DMS153 treated with DMSO at 0.1 percent for 48 hours (cell line): ENCODE results near the gene CELF5.
"Not testable (repeated sequence)": the region's sequence is repeated elsewhere in the genome, so short reads cannot be mapped to it uniquely, and the experiment has no call there.

Source experiments
- DNase-seq: peaks from one replicate; lab custom pipeline; 2025; ENCODE audit not compliant: unreplicated experiment; lab: John Stamatoyannopoulos, UW

CELF5 gene

DNA sequence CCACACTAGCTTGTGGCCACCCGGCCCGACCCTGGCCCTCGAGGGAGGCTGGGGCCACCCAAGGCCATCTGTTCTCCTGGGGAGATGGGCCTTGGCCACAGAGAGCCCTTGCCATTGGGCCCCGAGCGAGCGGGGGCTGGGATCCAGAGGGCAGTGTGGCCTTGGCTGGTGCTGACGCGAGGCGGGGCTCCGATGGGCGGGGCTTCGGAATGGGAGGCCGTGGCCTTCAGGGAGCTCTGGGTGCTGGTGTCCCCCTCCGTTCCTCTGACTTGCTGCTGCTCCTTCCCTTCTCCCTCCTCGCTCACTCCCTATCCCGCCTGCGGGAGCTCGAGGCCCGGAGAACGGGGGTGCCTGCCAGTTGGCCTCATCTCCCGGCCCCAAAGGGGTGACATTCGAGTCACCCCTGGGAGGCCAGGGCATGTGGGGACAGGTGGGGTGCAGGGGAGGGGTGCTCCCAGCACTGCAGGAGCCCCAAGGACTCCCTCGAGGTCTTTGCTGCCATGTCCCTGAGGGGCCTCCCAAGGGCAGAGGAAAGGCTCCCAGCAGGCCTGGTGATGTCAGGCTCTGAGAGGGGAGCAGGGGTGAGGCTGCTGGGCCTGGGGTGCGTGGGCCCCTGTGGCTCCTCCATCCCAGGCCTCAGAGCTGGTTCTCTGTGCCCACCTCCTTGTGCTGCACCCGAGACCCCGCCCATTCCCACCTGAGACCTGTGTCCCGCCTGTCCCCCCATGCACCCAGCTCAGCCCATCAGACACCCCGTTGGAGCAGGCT lies 34.6 kb upstream of the CELF5 start:
- no peak for DNase-seq

DNA sequence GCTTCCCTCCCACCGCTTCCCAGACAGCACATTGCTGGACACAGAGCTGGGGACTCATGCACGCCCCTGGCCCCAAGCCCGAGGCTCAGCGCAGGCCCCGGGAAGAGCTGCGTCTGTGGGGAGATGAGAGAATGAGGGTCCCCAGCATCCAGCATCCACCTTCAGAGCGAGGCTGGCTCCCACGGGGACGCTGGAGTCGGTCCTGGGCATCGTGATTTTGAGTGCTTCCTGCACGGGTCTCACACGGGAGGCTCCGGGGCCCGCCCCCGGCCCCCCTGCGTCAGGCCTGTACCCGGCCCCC lies 34.0 kb upstream of the CELF5 start:
- no peak for DNase-seq

DNA sequence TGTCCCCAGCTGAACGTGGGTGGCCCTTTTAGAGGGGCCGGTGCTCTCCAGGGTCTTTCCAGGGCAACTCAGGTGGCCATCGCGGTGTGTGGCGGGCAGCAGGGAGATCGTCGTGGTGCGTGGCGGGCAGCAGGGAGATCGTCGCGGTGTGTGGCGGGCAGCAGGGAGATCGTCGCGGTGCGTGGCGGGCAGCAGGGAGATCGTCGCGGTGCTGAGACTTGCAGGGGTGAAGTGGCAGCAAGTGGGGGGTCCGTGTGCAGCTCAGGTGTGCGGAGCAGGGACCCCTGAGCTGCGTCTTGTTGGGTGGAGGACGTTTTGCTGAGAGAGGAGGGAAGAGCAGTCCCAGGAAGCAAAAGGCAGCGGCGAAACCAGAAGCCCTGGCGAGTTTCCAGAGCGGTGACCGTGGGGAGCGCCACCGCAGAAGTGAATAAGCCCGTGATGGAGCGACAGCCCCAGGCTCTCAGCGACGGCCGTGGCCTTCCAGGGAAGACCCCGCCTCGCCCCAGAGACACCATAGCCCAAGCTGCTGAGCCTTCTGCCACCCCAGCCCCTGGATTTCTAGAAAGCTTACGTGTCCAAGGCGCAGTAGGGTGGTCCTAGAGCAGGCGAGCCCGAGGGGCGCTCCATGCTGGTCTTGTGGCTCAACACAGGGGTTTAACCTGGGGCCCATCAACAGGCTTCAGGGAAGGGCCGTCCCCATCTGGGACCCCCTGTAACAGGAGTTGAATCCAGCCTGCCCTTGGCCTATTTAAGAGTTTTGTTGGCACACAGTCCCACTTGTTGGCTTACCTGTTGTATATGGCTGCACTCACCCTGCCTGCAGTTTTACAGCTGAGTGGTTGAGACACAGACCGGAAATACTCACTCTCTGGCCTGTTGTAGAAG lies 33.3 kb upstream of the CELF5 start:
- no peak for DNase-seq

DNA sequence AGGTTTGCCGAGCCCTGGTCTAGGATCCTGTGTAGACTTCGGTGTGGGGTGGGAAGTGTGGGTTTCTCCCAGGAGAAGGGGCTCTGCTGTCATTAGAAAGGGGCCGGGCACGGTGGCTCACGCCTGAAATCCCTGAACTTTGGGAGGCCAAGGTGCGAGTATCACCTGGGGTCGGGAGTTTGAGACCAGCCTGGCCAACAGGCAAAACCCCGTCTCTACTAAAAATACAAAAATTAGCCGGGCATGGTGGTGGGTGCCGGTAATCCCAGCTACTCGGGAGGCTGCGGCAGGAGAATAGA lies 32.7 kb upstream of the CELF5 start:
- DNase-seq: not testable (repeated sequence)

DNA sequence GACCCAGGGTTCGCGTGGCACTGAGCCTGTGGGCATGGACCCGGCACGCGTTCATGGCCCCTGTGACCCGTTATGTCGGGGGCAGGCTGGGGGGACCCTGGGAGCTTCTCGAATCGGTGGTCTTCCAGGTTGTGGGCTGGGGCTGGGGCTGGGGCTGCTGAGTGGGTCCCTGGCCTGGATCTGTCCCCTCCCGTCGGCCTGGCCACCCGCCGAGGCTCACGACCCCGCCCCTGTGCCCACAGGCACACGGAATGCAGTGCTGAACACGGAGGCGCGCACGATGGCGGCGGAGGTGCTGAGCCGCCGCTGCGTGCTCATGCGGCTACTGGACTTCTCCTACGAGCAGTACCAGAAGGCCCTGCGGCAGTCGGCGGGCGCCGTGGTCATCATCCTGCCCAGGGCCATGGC lies 32.2 kb upstream of the CELF5 start:
- DNase-seq: no peak

DNA sequence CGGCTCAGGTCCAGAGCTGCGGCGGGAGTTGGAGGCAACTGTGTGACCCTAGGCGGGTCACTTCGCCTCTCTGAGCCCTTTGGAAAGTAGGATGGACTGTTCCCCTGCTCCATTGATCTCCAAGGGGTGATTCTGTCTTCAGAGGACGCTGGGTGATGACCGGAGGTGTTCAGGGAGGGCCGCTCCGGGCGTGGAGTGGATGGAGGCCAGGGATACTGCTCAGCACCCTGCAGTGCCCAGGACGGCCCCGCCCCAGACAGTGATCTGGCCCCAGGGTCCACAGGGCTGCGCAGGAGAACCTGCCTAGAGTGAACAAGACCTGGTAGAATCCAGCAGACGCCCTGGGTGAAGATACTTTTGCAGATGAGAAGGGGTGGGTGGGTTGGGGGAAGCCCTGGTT lies 31.8 kb upstream of the CELF5 start:
- DNase-seq: no peak

DNA sequence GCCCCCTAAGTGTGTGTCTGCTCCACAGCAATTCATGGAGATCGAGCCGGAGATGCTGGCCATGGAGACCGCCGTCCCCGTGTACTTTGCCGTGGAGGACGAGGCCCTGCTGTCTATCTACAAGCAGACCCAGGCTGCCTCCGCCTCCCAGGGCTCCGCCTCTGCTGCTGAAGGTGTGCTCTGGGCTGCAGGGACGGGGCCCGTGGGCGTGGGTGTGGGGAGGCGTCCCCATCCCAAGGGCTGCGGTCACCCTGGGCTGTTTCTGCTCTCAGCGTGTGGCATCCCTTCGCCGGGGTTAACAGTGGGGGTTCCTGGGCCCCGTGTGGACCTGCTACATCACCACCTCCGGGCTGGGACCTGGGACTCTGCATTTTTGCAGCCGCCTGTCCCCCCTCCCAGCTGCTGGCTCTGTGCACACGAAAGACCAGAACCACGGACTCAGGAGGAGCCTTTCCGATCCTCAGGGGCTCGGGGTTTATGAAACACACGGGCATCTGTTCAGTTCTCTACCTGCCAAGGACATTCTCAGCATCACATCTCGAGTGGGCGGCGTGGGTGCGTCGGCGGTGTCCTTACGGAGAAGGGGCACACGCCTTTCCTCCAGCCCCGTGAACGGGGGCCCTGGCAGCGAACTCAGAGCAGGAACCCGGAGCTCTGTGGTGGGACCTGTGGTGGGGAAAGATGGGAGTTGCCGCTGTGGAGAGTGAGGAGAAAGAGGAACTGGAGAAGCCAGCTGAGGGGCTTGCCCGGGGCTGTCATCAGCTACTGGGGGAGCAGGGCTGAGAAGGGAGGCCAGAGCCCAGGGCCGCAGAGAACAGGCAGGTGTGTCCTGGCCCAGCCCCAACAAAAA lies 31.0 kb upstream of the CELF5 start:
- no peak for DNase-seq

DNA sequence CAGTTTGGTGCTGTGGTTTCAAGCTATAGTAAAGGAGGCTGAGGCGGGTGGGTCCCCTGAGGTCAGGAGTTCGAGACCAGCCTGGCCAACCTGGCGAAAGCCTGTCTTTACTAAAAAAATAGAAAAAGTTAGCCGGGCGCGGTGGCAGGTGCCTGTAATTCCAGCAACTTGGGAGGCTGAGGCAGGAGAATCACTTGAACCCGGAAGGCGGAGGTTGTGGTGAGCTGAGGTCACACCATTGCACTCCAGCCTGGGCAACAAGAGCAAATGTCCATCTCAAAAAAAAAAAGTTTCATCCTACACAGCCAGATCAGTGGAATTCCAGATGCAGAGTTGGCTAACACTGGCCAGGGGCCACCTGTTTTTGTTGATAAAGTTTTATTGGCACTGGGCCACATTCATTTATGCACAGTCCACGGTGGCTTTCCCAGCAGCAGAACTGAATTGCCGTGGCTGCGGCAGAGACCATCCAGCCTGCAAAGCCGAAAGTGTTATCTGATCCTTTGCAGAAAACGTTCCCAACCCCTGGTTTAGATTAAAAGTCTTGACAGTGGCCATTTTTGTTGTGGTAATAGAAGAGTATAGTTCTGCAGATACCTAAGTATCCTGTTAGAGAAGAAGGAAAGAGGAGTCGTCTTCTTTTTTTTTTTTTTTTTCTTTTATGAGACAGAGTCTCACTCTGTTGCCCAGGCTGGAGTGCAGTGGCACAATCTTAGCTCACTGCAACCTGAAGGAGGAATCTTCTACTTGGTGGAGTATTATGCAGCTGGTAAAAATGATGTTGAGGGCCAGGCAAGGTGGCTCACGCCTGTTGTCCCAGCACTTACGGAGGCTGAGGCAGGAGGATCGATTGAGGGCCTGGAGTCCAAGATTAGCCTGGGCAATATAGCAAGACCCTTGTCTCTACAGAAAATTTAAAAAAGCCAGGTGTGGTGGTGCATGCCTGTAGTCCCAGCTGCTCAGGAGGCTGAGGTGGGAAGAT lies 30.1 kb upstream of the CELF5 start:
- DNase-seq: no peak

DNA sequence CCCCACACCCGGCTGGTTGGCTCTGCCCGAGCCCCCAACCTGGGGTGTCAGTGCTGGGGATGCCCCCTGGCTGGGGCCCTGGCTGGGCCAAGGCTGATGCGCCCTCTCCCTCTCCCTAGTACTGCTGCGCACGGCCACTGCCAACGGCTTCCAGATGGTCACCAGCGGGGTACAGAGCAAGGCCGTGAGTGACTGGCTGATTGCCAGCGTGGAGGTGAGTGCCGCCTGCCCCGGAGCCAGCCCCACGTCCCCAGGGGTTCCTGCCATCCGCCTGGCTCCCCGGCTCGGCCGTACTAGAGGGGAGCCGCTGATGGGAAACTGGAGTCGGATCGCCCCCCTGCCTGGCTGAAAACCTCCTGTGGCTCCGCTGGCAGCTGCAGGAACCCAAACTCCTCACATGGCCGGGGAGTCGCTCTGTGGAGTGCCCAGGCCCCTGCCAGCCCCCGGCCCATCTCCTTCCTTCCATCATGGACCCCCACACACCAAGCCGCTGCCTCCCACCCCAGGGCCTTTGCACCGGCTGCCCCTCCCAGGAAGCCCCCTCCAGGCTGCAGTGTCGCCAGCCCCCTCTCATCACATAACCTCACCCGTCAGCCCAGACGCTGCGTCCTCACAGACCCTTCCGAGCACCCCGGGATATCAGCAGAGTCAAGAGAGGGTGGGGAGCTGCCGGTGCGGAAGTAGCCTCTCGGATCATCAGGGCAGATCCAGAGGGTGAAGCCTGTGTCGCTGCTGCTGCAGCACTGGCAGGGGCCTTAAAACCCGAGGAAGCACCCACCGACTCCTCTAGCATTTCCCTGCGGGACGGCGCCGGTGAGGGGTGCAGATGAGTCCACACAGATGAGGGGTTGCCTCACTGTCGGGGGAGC lies 28.2 kb upstream of the CELF5 start:
- no peak for DNase-seq

DNA sequence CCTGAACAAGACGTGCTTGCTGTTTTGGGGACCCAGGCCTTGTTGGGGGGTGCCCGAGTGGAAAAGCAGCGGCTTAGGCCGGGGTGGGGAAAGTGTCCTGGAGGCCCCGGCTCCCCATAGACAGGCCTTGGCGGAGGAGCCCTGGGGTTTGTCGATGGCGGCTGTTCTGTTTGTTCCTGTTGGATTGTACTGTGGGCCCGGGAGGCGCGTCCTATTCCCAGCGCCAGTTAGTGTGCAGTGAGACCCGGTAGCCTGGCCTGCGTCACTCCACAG lies 27.6 kb upstream of the CELF5 start:
- DNase-seq: no peak

DNA sequence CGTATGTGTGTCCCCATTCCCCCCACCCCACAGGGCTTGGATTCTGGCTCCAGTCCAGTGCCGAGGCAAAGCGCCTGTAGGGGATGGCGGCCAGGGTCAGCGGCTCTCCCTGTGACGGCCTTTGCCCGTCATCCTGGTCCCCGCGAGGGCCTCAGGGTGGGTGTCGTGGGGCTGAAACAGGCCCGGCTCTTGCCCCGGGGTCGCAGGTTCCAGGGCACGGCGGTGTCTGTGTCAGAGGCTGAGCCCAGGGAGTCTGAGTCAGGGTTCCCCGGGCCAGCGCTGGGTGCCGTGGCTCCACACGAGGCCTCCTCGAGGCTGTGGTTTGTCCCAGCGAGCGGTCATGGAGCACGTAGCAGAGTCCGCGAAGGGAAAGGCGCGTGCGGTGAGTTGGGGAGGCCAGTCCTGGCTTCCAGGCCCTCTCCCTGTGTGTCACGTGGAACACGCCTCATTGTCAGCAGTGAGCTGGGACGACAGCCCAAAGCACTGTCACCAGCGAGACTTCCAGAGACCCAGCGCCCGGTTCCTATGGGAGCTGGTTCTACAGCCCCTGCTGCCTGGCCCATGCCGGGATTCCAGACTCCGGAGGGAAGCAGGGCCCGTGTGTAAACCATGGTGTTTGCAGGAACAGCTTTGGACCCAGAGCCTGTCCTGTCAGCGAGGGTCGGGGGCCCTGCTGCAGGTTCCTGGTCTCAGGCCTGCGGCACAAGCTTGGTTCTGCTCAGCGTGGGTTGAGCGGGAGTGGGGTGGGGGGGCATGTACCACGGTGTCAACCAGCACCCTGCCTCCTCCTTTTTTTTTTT lies 25.4 kb upstream of the CELF5 start:
- no peak for DNase-seq

DNA sequence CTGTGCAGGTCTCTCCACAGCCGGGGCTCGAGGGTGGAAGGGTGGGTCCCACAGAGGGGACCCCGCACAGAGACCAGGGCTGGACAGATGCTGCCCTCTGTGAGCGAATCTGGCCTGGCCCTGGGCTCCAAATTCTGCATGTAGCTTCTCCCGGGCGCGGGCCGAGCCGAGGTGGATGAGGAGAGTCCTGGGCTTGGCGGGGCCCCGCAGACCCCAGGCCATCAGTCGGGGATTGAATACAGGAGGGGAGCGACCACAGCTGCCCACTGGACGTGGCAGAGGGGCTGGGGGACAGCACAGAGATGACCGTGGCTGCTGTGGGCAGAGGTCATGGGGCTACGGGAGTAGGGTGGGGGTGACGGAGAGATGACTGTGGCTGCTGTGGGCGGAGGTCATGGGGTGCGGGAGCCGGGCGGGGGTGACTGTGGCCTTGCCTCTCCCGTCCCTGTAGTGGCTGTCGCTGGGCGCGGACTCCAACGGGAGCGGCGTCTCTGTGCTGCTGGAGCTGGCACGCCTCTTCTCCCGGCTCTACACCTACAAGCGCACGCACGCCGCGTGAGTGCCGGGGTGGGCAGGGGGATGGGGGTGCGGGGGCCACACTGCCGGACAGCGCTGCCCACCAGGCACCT lies 23.3 kb upstream of the CELF5 start:
- DNase-seq: no peak

DNA sequence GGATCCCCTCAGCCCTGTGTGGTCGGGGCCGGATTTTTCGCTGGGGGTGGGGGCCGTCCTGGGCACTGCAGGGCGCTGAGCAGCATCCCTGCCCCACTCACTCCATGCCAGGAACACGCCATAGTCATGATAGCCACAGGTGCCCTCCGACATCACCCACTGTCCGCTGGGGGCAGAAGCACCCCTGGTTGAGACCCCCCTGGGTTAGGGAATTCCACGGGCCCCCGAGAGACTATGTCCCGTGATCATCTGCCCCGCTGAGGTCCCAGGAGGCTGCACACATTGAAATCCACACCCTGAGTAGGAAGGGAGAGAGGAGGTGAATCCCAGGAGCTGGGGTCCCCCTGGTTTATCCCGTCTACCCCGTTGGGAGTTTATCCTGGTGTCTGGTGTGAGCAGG lies 22.6 kb upstream of the CELF5 start:
- no peak for DNase-seq

DNA sequence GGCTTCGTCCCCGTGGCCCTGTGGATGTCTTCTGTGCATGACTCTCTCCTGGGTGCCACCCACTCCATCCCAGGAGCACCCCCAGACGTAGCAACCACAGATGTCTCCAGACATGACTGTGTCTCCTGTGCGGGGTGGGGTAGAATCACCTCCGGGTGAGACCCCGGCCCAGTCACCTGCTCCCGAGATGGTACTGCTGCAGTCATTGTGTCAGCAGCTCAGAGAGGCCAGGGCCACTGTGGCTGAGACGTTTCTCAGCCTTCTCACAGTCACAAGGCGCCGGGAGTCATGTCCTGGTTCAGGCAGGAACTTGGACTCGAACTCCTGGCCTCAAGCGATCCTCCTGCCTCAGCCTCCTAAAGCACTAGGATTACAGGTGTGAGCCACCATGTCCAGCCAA lies 22.1 kb upstream of the CELF5 start:
- no peak for DNase-seq

DNA sequence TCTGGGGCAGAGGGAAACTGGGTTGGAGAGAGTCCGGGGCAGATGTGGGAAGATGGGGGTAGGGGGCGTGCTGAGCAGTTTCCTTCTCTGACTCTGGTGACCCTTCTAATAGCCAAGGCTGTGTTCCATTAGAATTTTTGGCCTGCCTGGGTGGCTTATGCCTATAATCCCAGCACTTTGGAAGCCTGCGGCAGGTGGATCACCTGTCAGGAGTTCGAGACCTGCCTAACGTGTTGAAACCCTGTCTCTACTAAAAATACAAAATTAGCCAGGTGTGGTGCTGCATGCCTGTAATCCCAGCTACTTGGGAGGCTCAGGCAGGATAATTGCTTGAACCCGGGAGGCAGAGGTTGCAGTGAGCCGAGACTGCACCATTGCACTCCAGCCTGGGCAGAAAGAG lies 21.6 kb upstream of the CELF5 start:
- DNase-seq: not testable (repeated sequence)

DNA sequence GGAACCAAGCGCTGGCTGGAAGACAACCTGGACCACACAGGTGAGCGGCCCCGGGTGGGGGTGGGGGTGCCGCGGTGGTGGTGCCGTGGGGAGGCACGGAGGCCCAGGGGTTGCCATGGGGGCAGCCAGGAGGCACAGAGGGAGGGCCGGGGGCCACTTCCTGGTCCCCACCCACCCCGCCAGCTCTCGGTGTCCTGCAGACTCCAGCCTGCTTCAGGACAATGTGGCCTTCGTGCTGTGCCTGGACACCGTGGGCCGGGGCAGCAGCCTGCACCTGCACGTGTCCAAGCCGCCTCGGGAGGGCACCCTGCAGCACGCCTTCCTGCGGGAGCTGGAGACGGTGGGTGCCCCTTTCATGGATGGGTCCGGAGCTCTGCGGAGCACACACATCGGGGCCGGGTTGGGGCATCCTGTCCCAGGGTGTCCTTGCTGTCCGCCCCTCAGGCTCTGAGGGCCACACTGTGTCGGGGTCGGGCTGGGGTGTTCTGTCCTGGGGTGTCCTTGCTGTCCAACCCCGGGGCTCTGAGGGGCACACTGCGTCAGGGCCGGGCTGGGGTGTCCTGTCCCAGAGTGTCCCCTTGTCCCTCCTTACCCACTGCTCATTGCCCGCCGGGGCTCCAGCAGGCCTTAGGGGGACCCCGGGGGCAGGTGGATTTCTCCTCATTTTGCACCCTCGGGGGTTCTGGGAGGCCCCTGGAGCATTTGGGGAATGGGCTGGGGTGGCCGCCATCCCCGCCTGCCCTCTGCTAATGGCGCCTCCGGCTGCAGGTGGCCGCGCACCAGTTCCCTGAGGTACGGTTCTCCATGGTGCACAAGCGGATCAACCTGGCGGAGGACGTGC lies 20.4 kb upstream of the CELF5 start:
- no peak for DNase-seq

DNA sequence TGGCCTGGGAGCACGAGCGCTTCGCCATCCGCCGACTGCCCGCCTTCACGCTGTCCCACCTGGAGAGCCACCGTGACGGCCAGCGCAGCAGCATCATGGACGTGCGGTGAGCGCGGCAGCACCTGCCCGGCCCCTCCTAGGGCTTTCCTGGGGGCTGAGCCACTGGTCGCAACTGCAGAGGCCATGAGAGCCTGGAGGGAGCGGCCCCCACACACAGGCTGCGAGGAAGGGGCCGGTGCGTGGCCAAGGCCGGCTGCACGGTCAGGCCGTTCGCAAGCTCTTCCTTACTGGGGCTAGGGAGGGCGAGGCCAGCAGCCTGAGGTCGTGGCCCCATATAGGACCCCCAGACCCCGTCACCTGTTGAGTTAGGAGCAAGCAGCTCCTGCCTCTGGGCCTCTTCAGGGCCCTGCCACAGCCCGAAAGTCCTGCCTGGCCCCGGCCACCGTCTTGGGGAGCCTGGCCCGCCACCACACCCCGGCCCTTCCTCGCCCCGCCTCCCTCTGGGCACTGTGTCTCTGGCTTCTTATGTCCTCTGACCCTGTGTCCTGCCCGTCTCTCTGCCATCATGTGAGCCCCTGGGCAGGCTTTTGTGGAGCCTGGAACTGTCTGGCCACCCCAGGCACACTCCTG lies 19.7 kb upstream of the CELF5 start:
- no peak for DNase-seq
